Activated CD4-positive, alpha-beta memory T cell treated with anti-CD3 and anti-CD28 coated beads, Interleukin-2, amount 10 ng/mL, durations not matched to agents 7 days and 5 days (primary cell): ENCODE measurements around the gene PRPF39. TPM values are rescaled to one million over a fixed set of nuclear protein-coding genes. Genes with fewer than 3 reads are reported as not detected.

Experiments used
- CTCF ChIA-PET: fragments of 350-600 bp; sonication (Branson Sonifier 250); formaldehyde crosslinking; loops from one replicate; lab custom pipeline; 2021; ENCODE audit warnings: antibody characterized with exemption, inconsistent platforms; lab: Charles Lee
- POLR2A ChIA-PET: fragments of 350-600 bp; sonication (Branson Sonifier 250); formaldehyde crosslinking; loops from one replicate; lab custom pipeline; 2021; ENCODE audit warnings: antibody characterized with exemption; lab: Charles Lee
- DNase-seq: peaks from one replicate; pipeline ENCODE4 v3.0.0-alpha.2; 2020
- H3K27ac Mint-ChIP-seq: one replicate; pipeline ENCODE4 v1.8.0; 2021; ENCODE audit warnings: mild to moderate bottlenecking, mixed read lengths
- H3K27me3 Mint-ChIP-seq: one replicate; pipeline ENCODE4 v1.8.0; 2021; ENCODE audit warnings: mixed read lengths
- H3K36me3 Mint-ChIP-seq: one replicate; pipeline ENCODE4 v1.8.0; 2021; ENCODE audit warnings: low read depth, mixed read lengths
- H3K4me1 Mint-ChIP-seq: one replicate; pipeline ENCODE4 v1.8.0; 2021; ENCODE audit warnings: mixed read lengths
- H3K4me3 Mint-ChIP-seq: one replicate; pipeline ENCODE4 v1.8.0; 2021; ENCODE audit warnings: mild to moderate bottlenecking, mixed read lengths
- H3K9me3 Mint-ChIP-seq: one replicate; pipeline ENCODE4 v1.8.0; 2021; ENCODE audit warnings: mixed read lengths
- total RNA-seq, 2 experiments: library from RNA; stranded (reverse); gene quantifications; one replicate each; pipeline ENCODE4 v1.2.3, GENCODE V29; 2021

PRPF39 gene
- 10 to 100 TPM; 35.6 to 42.7 TPM for total RNA-seq

GRCh38 chr14:45083976-45084722 lies at the start of gene PRPF39:
Gene PRPF39 (plus strand): TSS chr14:45084116. CDS start chr14:45095240, 11,124 bp downstream.
- H3K4me3 Mint-ChIP-seq, result peak within 1 kb of the TSS; percentile 95
- peaks cover 14% of the 10 kb centered on the region for H3K36me3 Mint-ChIP-seq
- CTCF ChIA-PET, result interaction anchor here (0.6 to 1.3 kb wide), 3 partner anchors 52 to 168 kb away, joined by 3 read pairs; partner anchors contain the start of gene FANCM

GRCh38 chr14:45034730-45035129 lies 49.2 kb upstream of the PRPF39 start:
- H3K36me3 Mint-ChIP-seq, result peaks cover 16% of the 10 kb centered on the region
- peaks cover 4% of the 10 kb centered on the region for H3K9me3 Mint-ChIP-seq
- no peak for DNase-seq
- H3K27ac Mint-ChIP-seq, result no peak overlapping the region
- no peaks in the 10 kb centered on the region for H3K4me1 Mint-ChIP-seq
- no peaks in the 10 kb centered on the region for H3K27me3 Mint-ChIP-seq
- CTCF ChIA-PET, result interaction anchor here (0.5 kb wide), 1 partner anchor 231 kb away, joined by 3 read pairs; no protein-coding TSS in a partner anchor
- POLR2A ChIA-PET, result no interaction called here
- no peak overlapping the region for H3K4me3 Mint-ChIP-seq

More at GRCh38 chr14:45083976-45084722, at the start of gene PRPF39:
- DNase-seq, result peak; percentile 96
- Mint-ChIP-seq H3K9me3 (no peaks in the 10 kb centered on the region), H3K4me1 (peaks cover 50% of the 10 kb centered on the region), H3K27ac (peak within 1 kb of the TSS; percentile 89), H3K27me3 (no peaks in the 10 kb centered on the region)
- POLR2A ChIA-PET, result interaction anchor here (0.7 to 4.6 kb wide), 14 partner anchors 10 to 237 kb away, joined by 3 to 62 read pairs (median 6); partner anchors contain the start of genes FANCM, FKBP3, KLHL28 and MIS18BP1

GRCh38 chr14:45038256-45038655 lies 45.7 kb upstream of the PRPF39 start:
- ChIA-PET CTCF (no interaction called here), POLR2A (no interaction called here)
- peaks cover 16% of the 10 kb centered on the region for H3K36me3 Mint-ChIP-seq
- no peak overlapping the region for H3K4me3 Mint-ChIP-seq
- H3K9me3 Mint-ChIP-seq, result peaks cover 4% of the 10 kb centered on the region
- H3K27ac Mint-ChIP-seq, result no peak overlapping the region
- no peak for DNase-seq
- no peaks in the 10 kb centered on the region for H3K27me3 Mint-ChIP-seq
- H3K4me1 Mint-ChIP-seq, result no peaks in the 10 kb centered on the region

GRCh38 chr14:45038865-45039264 lies 45.1 kb upstream of the PRPF39 start:
- Mint-ChIP-seq H3K36me3 (peaks cover 13% of the 10 kb centered on the region), H3K4me1 (no peaks in the 10 kb centered on the region), H3K27me3 (no peaks in the 10 kb centered on the region), H3K27ac (no peak overlapping the region), H3K4me3 (no peak overlapping the region), H3K9me3 (peaks cover 4% of the 10 kb centered on the region)
- DNase-seq, result no peak
- ChIA-PET POLR2A (no interaction called here), CTCF (no interaction called here)

- peaks cover 4% of the 10 kb centered on the region for H3K9me3 Mint-ChIP-seq
- H3K27ac Mint-ChIP-seq, result no peak overlapping the region
- POLR2A ChIA-PET, result no interaction called here
- H3K4me3 Mint-ChIP-seq, result no peak overlapping the region
- H3K36me3 Mint-ChIP-seq, result peaks cover 13% of the 10 kb centered on the region
- CTCF ChIA-PET, result no interaction called here
- DNase-seq, result no peak
- no peaks in the 10 kb centered on the region for H3K4me1 Mint-ChIP-seq
- no peaks in the 10 kb centered on the region for H3K27me3 Mint-ChIP-seq
These were observed 44.5 kb upstream of the PRPF39 start for GRCh38 chr14:45039390-45039789.

- H3K9me3 Mint-ChIP-seq, result peaks cover 4% of the 10 kb centered on the region
- H3K4me1 Mint-ChIP-seq, result no peaks in the 10 kb centered on the region
- no peak overlapping the region for H3K27ac Mint-ChIP-seq
- ChIA-PET CTCF (no interaction called here), POLR2A (no interaction called here)
- no peak overlapping the region for H3K4me3 Mint-ChIP-seq
- no peaks in the 10 kb centered on the region for H3K27me3 Mint-ChIP-seq
- no peak for DNase-seq
- H3K36me3 Mint-ChIP-seq, result peaks cover 9% of the 10 kb centered on the region
These were observed 42.3 kb upstream of the PRPF39 start for GRCh38 chr14:45041641-45042040.

GRCh38 chr14:45044638-45045037 lies 39.3 kb upstream of the PRPF39 start:
- Mint-ChIP-seq H3K36me3 (peaks cover 5% of the 10 kb centered on the region), H3K9me3 (no peaks in the 10 kb centered on the region), H3K4me1 (no peaks in the 10 kb centered on the region), H3K4me3 (no peak overlapping the region), H3K27ac (no peak overlapping the region), H3K27me3 (no peaks in the 10 kb centered on the region)
- ChIA-PET CTCF (no interaction called here), POLR2A (no interaction called here)
- no peak for DNase-seq

- H3K9me3 Mint-ChIP-seq, result no peaks in the 10 kb centered on the region
- peaks cover 5% of the 10 kb centered on the region for H3K36me3 Mint-ChIP-seq
- ChIA-PET CTCF (interaction anchor here (0.7 kb wide), 1 partner anchor 13 kb away, joined by 3 read pairs; no protein-coding TSS in a partner anchor), POLR2A (no interaction called here)
- H3K27ac Mint-ChIP-seq, result no peak overlapping the region
- no peaks in the 10 kb centered on the region for H3K4me1 Mint-ChIP-seq
- no peak overlapping the region for H3K4me3 Mint-ChIP-seq
- DNase-seq, result no peak
- H3K27me3 Mint-ChIP-seq, result no peaks in the 10 kb centered on the region
These were observed 35.5 kb upstream of the PRPF39 start for GRCh38 chr14:45048385-45048784.

- Mint-ChIP-seq H3K4me3 (no peak overlapping the region), H3K27me3 (no peaks in the 10 kb centered on the region), H3K27ac (no peak overlapping the region), H3K9me3 (no peaks in the 10 kb centered on the region), H3K4me1 (no peaks in the 10 kb centered on the region), H3K36me3 (peaks cover 14% of the 10 kb centered on the region)
- CTCF ChIA-PET, result no interaction called here
- no peak for DNase-seq
- POLR2A ChIA-PET, result no interaction called here
These were observed 32.7 kb upstream of the PRPF39 start for GRCh38 chr14:45051180-45051579.

GRCh38 chr14:45051896-45052295 lies 32.0 kb upstream of the PRPF39 start:
- CTCF ChIA-PET, result no interaction called here
- no peak for DNase-seq
- POLR2A ChIA-PET, result no interaction called here
- peaks cover 13% of the 10 kb centered on the region for H3K36me3 Mint-ChIP-seq
- no peaks in the 10 kb centered on the region for H3K9me3 Mint-ChIP-seq
- no peaks in the 10 kb centered on the region for H3K4me1 Mint-ChIP-seq
- H3K27me3 Mint-ChIP-seq, result no peaks in the 10 kb centered on the region
- no peak overlapping the region for H3K4me3 Mint-ChIP-seq
- no peak overlapping the region for H3K27ac Mint-ChIP-seq

- CTCF ChIA-PET, result no interaction called here
- peaks cover 21% of the 10 kb centered on the region for H3K36me3 Mint-ChIP-seq
These were observed 26.6 kb upstream of the PRPF39 start for GRCh38 chr14:45057349-45057748.

GRCh38 chr14:45057881-45058364 lies 26.0 kb upstream of the PRPF39 start:
- H3K4me1 Mint-ChIP-seq, result no peaks in the 10 kb centered on the region
- peaks cover 21% of the 10 kb centered on the region for H3K36me3 Mint-ChIP-seq
- ChIA-PET POLR2A (no interaction called here), CTCF (no interaction called here)
- DNase-seq, result no peak
- no peaks in the 10 kb centered on the region for H3K27me3 Mint-ChIP-seq
- H3K4me3 Mint-ChIP-seq, result no peak overlapping the region
- H3K9me3 Mint-ChIP-seq, result no peaks in the 10 kb centered on the region
- no peak overlapping the region for H3K27ac Mint-ChIP-seq

More at GRCh38 chr14:45057349-45057748, 26.6 kb upstream of the PRPF39 start:
- H3K9me3 Mint-ChIP-seq, result no peaks in the 10 kb centered on the region
- H3K27me3 Mint-ChIP-seq, result no peaks in the 10 kb centered on the region
- no peak overlapping the region for H3K4me3 Mint-ChIP-seq
- H3K27ac Mint-ChIP-seq, result no peak overlapping the region
- DNase-seq, result no peak
- H3K4me1 Mint-ChIP-seq, result no peaks in the 10 kb centered on the region
- POLR2A ChIA-PET, result no interaction called here

- Mint-ChIP-seq H3K36me3 (peaks cover 17% of the 10 kb centered on the region), H3K4me3 (no peak overlapping the region), H3K4me1 (no peaks in the 10 kb centered on the region), H3K27me3 (no peaks in the 10 kb centered on the region), H3K27ac (no peak overlapping the region), H3K9me3 (no peaks in the 10 kb centered on the region)
- POLR2A ChIA-PET, result no interaction called here
- DNase-seq, result no peak
- CTCF ChIA-PET, result no interaction called here
These were observed 23.4 kb upstream of the PRPF39 start for GRCh38 chr14:45060551-45060950.
